PC-9 (cell line): Measurements from ENCODE around the gene SMPD3.

ENCODE experiments used
- CTCF ChIP-seq: fragments of 200-600 bp; sonication (generic); conservative IDR thresholded peaks from 2 replicates; pipeline ENCODE4 v1.6.1; 2017; ENCODE audit warnings: mixed run types, antibody characterized with exemption, mild to moderate bottlenecking, moderate library complexity
- EZH2 ChIP-seq: fragments of 200-600 bp; sonication (generic); IDR thresholded peaks from 2 replicates; pipeline ENCODE4 v1.8.0; 2017; ENCODE audit warnings: antibody characterized with exemption, low read depth

GRCh38 chr16:68366062-68366461 lies 82.2 kb downstream of the SMPD3 start:
- TF ChIP-seq CTCF: no peak
- no peak for TF ChIP-seq EZH2
